Activated T-helper 2 cell treated with anti-CD3 and anti-CD28 coated beads, Interferon-gamma antibody, Interleukin-2, Interleukin-4, amounts not matched to agents 10 μg/mL and 5 μg/mL and 100 μg/mL, durations not matched to agents 14 hours and 24 hours and 36 hours (primary cell): ENCODE measurements around the gene TSPEAR. TPM values are rescaled to one million over a fixed set of nuclear protein-coding genes. Genes with fewer than 3 reads are reported as not detected.
"Not testable (repeated sequence)": the region's sequence is repeated elsewhere in the genome, so short reads cannot be mapped to it uniquely, and the experiment has no call there.

Experiments used
- DNase-seq: peaks from one replicate; pipeline ENCODE4 v3.0.0; 2021; ENCODE audit warnings: low spot score
- H3K27ac Mint-ChIP-seq: one replicate; pipeline ENCODE4 v1.8.0; 2021; ENCODE audit warnings: mixed read lengths
- H3K27me3 Mint-ChIP-seq: one replicate; pipeline ENCODE4 v1.8.0; 2021; ENCODE audit warnings: low read depth, mixed read lengths
- H3K36me3 Mint-ChIP-seq: one replicate; pipeline ENCODE4 v1.8.0; 2021; ENCODE audit warnings: low read depth, mixed read lengths
- H3K4me1 Mint-ChIP-seq: one replicate; pipeline ENCODE4 v1.8.0; 2021; ENCODE audit warnings: low read depth, mixed read lengths
- H3K4me3 Mint-ChIP-seq: one replicate; pipeline ENCODE4 v1.8.0; 2021; ENCODE audit warnings: low read depth, mild to moderate bottlenecking, moderate library complexity, mixed read lengths
- H3K9me3 Mint-ChIP-seq: one replicate; pipeline ENCODE4 v1.8.0; 2021; ENCODE audit warnings: mixed read lengths
- intact Hi-C: fragments of 100-400 bp; cut with micrococcal nuclease; formaldehyde crosslinking; loops from one replicate; pipeline ENCODE4 v1.15.1; 2023
- total RNA-seq: library from RNA; stranded (reverse); gene quantifications from 2 replicates; pipeline ENCODE4 v1.2.3, GENCODE V29; 2022

Gene TSPEAR
- total RNA-seq, 1 donor from 2014 or later: not detected

DNA sequence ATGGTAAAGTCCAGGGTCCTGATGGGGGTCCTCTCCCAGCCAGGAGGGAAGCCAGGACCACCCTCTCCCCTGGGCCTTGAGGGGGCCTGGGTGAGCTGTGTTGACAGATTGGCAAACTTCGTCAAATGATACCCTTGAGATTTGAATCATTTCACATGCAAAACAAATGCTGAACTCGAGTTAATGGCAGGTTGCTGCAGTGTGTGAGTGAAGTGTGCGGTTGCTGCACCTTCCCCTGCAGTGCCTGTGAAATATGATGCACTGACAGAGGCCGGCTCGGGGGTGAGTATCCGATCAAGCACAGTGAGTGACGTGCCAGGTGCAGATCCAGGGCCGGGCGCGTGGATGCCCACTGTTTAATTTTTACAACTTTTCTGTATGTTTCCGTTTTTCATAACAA, 23.7 kb downstream of the TSPEAR start:
- Mint-ChIP-seq H3K27ac (no peak overlapping the region), H3K9me3 (peaks cover 4% of the 10 kb centered on the region), H3K4me1 (peaks cover 6% of the 10 kb centered on the region), H3K36me3 (no peaks in the 10 kb centered on the region), H3K27me3 (peaks cover 16% of the 10 kb centered on the region), H3K4me3 (no peak overlapping the region)
- DNase-seq: peak; percentile 2
- intact Hi-C loops: no loop called here

GRCh38 chr21:44686843-44687561, 24.4 kb downstream of the TSPEAR start:
- no peak overlapping the region for H3K4me3 Mint-ChIP-seq
- no peak overlapping the region for H3K27ac Mint-ChIP-seq
- intact Hi-C loops: no loop called here
- peak; percentile 3 for DNase-seq
- peaks cover 15% of the 10 kb centered on the region for H3K27me3 Mint-ChIP-seq
- no peaks in the 10 kb centered on the region for H3K36me3 Mint-ChIP-seq
- H3K9me3 Mint-ChIP-seq: no peaks in the 10 kb centered on the region
- peaks cover 6% of the 10 kb centered on the region for H3K4me1 Mint-ChIP-seq

DNA sequence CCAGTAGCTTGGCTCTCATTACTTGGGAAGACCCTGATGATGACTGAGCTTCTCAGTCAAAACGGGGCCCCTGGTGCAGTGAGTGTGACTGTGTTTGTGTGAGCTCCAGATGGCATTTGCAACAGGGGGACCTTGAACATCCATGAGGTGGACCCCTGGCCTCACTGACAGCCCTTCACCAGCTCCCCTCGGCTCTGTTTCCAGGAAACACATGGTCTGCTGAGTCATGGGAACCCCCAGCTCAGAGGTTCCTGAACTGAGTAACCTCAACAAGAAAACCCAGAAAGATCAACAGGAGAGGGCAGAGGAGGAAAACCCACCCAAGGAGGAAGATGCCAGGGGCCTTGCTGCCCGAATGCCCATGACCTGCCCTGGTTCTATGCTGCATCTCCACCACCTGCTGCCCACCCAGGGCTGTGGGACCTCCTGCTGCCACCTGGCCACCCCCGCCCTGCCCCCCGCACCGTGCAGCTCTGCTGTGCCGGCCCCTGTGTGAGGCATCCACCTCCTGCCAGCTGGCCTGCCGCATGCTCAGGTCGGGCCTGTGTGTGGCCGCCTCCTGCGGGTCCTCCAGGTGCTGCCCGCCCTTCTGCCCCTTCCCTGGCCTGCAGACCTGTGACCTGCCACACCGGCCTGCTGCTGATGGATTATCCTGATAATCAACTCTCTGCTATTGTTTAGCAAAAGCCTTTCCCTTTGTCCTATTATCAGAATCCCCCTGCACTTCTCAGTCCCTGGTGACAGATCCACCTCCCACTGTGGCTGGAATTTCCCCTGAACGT, 25.2 kb downstream of the TSPEAR start:
- Mint-ChIP-seq H3K9me3 (no peaks in the 10 kb centered on the region), H3K4me3 (no peak overlapping the region), H3K27ac (no peak overlapping the region), H3K36me3 (no peaks in the 10 kb centered on the region), H3K27me3 (peaks cover 8% of the 10 kb centered on the region), H3K4me1 (peaks cover 6% of the 10 kb centered on the region)
- intact Hi-C loops: no loop called here
- peak; percentile 7 for DNase-seq

GRCh38 chr21:44685050-44685449, 26.3 kb downstream of the TSPEAR start:
- H3K36me3 Mint-ChIP-seq, H3K27ac Mint-ChIP-seq, DNase-seq, H3K4me3 Mint-ChIP-seq, H3K9me3 Mint-ChIP-seq, H3K4me1 Mint-ChIP-seq, intact Hi-C loops: not testable (repeated sequence)
- H3K27me3 Mint-ChIP-seq: peaks cover 11% of the 10 kb centered on the region

DNA sequence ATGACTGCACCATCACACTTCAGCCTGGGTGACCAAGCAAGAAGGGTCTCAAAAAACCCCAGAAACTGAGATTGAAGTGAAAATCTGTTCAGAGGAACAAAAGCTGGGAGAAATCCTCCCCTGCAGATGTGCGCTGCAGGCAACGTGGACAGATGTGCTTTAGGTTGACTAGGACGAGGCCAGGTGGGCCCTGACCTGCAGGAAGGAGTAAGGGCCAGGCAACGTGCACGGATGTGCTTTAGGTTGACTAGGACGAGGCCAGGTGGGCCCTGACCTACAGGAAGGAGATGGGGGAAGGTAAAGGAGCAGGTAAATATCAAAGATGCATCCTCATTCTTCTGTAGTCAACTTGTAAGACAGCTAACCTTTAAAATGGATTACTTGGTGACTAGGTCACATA, 26.9 kb downstream of the TSPEAR start:
- no peak for DNase-seq
- intact Hi-C loops: no loop called here
- Mint-ChIP-seq H3K9me3 (no peaks in the 10 kb centered on the region), H3K27ac (no peak overlapping the region), H3K36me3 (no peaks in the 10 kb centered on the region), H3K4me1 (peaks cover 6% of the 10 kb centered on the region), H3K27me3 (peaks cover 14% of the 10 kb centered on the region), H3K4me3 (no peak overlapping the region)

DNA sequence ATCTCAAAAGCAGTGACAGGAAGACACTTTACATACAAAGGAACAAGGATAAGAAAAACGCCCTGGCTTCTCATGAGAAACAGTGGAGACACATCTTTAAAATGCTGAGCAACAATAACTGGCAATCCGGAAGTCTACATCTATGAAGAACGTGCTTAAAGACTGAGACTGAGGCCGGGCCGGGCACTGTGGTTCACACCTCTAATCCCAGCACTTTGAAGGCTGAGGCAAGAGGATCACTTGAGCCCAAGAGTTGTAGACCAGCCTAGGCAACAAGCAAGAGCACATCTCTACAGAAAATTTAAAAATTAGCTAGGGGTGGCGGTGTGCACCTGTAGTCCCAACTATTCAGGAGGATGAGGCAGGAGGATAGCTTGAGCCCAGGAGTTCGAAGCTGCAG, 27.3 kb downstream of the TSPEAR start:
- peaks cover 6% of the 10 kb centered on the region for H3K4me1 Mint-ChIP-seq
- intact Hi-C loops: no loop called here
- no peaks in the 10 kb centered on the region for H3K9me3 Mint-ChIP-seq
- no peak for DNase-seq
- H3K27me3 Mint-ChIP-seq: peaks cover 14% of the 10 kb centered on the region
- no peak overlapping the region for H3K27ac Mint-ChIP-seq
- H3K4me3 Mint-ChIP-seq: no peak overlapping the region
- no peaks in the 10 kb centered on the region for H3K36me3 Mint-ChIP-seq

- no peaks in the 10 kb centered on the region for H3K9me3 Mint-ChIP-seq
- intact Hi-C loops: no loop called here
- peaks cover 6% of the 10 kb centered on the region for H3K4me1 Mint-ChIP-seq
- no peaks in the 10 kb centered on the region for H3K36me3 Mint-ChIP-seq
- DNase-seq: no peak
- no peak overlapping the region for H3K27ac Mint-ChIP-seq
- H3K27me3 Mint-ChIP-seq: peaks cover 12% of the 10 kb centered on the region
- no peak overlapping the region for H3K4me3 Mint-ChIP-seq
These were observed 28.7 kb downstream of the TSPEAR start for GRCh38 chr21:44682580-44683151.

DNA sequence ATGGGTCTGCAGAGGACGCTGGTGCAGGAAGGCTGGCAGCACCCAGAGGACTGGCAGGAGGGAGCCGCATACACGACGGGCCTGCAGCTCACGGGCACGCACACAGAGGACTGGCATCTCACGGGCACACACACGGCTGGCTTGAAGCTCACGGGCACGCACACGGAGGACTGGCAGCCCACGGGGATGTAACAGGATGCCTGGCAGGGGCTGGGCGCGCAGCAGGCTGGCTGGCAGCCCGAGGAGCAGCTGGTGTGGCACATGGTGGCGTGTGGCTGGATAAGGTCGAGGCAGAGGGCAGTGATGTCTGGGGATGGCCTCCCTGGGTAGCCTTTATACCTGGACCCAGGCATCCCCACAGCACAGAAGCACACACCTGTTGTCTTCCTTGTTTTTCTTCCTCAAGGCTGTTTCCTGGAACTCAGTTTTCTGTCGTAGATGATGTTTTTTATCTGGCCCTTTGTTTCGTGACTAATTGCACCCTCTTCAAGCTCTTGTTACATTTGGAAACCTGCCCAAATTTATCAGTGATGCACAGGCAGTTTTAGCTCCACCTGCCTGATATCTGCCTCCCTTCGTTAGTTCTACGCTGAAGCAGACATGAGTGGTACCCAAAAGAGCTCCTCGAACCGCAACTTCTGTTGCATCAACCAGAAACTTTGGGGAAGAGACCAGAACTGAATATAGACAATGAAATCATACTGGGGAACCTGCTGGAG, 29.4 kb downstream of the TSPEAR start, which contains the start of gene KRTAP12-1:
Gene KRTAP12-1 (minus strand): TSS at position 303 of the 719 bp plus-strand sequence. CDS start 40 bp downstream, at position 263.
- H3K4me1 Mint-ChIP-seq: peaks cover 6% of the 10 kb centered on the region
- intact Hi-C loops: no loop called here
- no peaks in the 10 kb centered on the region for H3K36me3 Mint-ChIP-seq
- H3K9me3 Mint-ChIP-seq: no peaks in the 10 kb centered on the region
- no peak within 1 kb of the TSS for H3K4me3 Mint-ChIP-seq
- peaks cover 12% of the 10 kb centered on the region for H3K27me3 Mint-ChIP-seq
- DNase-seq: no peak
- no peak within 1 kb of the TSS for H3K27ac Mint-ChIP-seq

- Mint-ChIP-seq H3K4me1 (peaks cover 3% of the 10 kb centered on the region), H3K4me3 (no peak overlapping the region), H3K27me3 (peaks cover 12% of the 10 kb centered on the region), H3K36me3 (no peaks in the 10 kb centered on the region), H3K27ac (no peak overlapping the region), H3K9me3 (no peaks in the 10 kb centered on the region)
- intact Hi-C loops: no loop called here
- DNase-seq: no peak
These were observed 30.2 kb downstream of the TSPEAR start for GRCh38 chr21:44681152-44681551.

GRCh38 chr21:44677881-44678280, 33.5 kb downstream of the TSPEAR start:
- H3K27ac Mint-ChIP-seq: no peak overlapping the region
- H3K4me3 Mint-ChIP-seq: no peak overlapping the region
- H3K36me3 Mint-ChIP-seq: no peaks in the 10 kb centered on the region
- peaks cover 10% of the 10 kb centered on the region for H3K27me3 Mint-ChIP-seq
- H3K4me1 Mint-ChIP-seq: no peaks in the 10 kb centered on the region
- intact Hi-C loops: no loop called here
- no peak for DNase-seq
- H3K9me3 Mint-ChIP-seq: peaks cover 13% of the 10 kb centered on the region

- Mint-ChIP-seq H3K4me1 (no peaks in the 10 kb centered on the region), H3K27me3 (peaks cover 4% of the 10 kb centered on the region), H3K4me3 (no peak overlapping the region), H3K36me3 (no peaks in the 10 kb centered on the region), H3K9me3 (peaks cover 45% of the 10 kb centered on the region), H3K27ac (no peak overlapping the region)
- intact Hi-C loops: no loop called here
- no peak for DNase-seq
These were observed 39.5 kb downstream of the TSPEAR start for GRCh38 chr21:44671911-44672310.

- intact Hi-C loops: no loop called here
- no peak overlapping the region for H3K4me3 Mint-ChIP-seq
- H3K36me3 Mint-ChIP-seq: no peaks in the 10 kb centered on the region
- H3K9me3 Mint-ChIP-seq: peaks cover 45% of the 10 kb centered on the region
- H3K27ac Mint-ChIP-seq: no peak overlapping the region
- H3K4me1 Mint-ChIP-seq: no peaks in the 10 kb centered on the region
- no peak for DNase-seq
- peaks cover 4% of the 10 kb centered on the region for H3K27me3 Mint-ChIP-seq
These were observed 40.5 kb downstream of the TSPEAR start for GRCh38 chr21:44670642-44671432.
